Neuron (in vitro differentiated cells): ENCODE results near the gene WSB2.

ENCODE experiments used
- H2AFZ ChIP-seq: one replicate; pipeline ENCODE4 v1.6.1; 2013; ENCODE audit warnings: low read depth, mild to moderate bottlenecking, inconsistent platforms, low read length, moderate library complexity
- H3K27me3 ChIP-seq: one replicate; pipeline ENCODE4 v1.6.1; 2013; ENCODE audit warnings: low read length; ENCODE audit not compliant: insufficient read depth
- H3K36me3 ChIP-seq: one replicate; pipeline ENCODE4 v1.6.1; 2013; ENCODE audit warnings: low read length; ENCODE audit not compliant: insufficient read depth
- H3K4me1 ChIP-seq: one replicate; pipeline ENCODE4 v1.6.1; 2013; ENCODE audit warnings: low read length; ENCODE audit not compliant: insufficient read depth
- H3K4me3 ChIP-seq: 2 replicates; pipeline ENCODE4 v1.5.1; 2013; ENCODE audit warnings: mild to moderate bottlenecking, low read length, moderate library complexity
- H3K9me3 ChIP-seq: one replicate; pipeline ENCODE4 v1.6.1; 2013; ENCODE audit warnings: low read length

WSB2 gene

DNA sequence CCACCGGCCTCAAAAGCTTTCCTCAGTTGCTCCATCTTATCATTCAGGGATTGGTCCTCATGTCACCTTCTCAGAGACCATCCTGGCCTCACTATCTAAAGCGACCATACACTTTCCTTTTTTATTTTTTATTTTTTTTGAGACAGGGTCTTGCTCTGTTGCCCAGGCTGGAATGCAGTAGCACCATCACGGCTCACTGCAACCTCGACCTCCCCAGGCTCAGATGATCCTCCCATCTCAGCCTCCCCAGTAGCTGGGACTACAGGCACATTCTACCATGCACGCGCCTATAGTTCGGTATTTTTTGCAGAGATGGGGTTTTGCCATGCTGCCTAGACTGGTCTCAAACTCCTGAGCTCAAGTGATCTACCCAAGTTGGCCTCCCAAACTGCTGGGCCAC lies 2.8 kb downstream of the WSB2 start:
- no peak overlapping the region for H3K4me3 ChIP-seq
- peaks cover 7% of the 10 kb centered on the region for H3K36me3 ChIP-seq
- H2AFZ ChIP-seq, result no peak overlapping the region
- no peaks in the 10 kb centered on the region for H3K27me3 ChIP-seq
- no peaks in the 10 kb centered on the region for H3K9me3 ChIP-seq
- H3K4me1 ChIP-seq, result peaks cover 13% of the 10 kb centered on the region

DNA sequence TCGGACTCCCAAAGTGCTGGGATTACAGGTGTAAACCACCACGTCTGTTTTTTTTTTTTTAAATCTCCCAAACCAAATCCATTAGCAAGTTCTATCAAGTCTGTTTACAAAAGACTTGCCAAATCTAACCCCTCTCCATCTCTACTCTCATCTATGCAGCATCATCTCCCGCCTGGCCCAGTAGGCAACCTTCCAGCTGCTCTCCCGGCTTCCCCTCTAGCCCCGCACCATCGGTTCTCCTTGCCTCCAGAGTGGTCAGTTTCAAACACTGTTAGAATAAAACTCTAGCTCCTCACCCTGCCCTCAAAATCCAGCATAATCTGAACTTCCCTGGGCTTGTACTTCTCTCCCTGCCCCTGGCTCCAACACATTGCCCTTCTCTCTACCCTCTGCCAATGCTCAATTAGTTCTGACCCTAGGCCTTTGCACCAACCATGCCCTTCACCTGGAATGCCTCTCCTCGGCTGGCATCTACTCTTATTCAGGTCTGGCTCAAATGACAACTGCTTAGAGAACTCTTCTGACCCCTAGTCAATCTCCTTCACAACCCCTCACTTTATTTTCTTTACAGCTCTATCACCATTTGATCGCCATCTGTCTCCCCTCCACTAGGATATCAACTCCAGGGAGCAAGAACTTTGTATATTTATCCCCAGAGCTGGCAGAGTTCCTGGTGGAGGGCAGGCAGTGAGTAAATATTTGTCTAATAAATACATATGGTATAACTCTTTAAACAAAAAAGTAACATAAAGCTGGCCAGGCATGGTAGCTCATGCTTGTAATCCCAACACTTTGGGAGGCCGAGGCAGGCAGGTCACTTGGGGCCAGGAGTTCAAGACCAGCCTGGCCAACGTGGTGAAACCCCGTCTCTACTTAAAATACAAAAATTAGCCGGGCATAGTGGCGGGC lies 4.9 kb downstream of the WSB2 start:
- no peak overlapping the region for H3K4me3 ChIP-seq
- no peak overlapping the region for H2AFZ ChIP-seq
- no peaks in the 10 kb centered on the region for H3K9me3 ChIP-seq
- H3K4me1 ChIP-seq, result peaks cover 13% of the 10 kb centered on the region
- H3K36me3 ChIP-seq, result peaks cover 22% of the 10 kb centered on the region
- no peaks in the 10 kb centered on the region for H3K27me3 ChIP-seq

DNA sequence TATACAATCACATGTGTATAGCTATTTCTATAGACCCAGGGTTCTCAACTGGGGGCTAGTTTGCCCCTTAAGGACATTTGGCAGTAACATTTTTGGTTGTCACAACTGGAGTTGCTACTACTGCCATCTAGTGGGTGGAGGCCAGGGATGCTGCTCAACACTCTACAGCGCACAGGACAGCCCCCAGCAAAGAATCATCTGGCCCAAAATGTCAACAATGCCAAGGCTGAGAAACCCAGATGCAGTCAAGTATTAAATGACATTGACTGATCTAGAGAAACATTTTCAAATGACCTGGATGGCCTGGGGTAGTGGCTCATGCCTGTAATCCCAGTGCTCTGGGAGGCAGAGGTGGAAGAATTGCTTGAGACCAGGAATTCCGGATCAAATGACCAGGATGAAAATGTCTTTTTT lies 5.8 kb downstream of the WSB2 start:
- Histone ChIP-seq H3K4me1 (peaks cover 13% of the 10 kb centered on the region), H3K9me3 (no peaks in the 10 kb centered on the region), H3K36me3 (peaks cover 25% of the 10 kb centered on the region), H3K4me3 (no peak overlapping the region), H3K27me3 (no peaks in the 10 kb centered on the region), H2AFZ (no peak overlapping the region)

DNA sequence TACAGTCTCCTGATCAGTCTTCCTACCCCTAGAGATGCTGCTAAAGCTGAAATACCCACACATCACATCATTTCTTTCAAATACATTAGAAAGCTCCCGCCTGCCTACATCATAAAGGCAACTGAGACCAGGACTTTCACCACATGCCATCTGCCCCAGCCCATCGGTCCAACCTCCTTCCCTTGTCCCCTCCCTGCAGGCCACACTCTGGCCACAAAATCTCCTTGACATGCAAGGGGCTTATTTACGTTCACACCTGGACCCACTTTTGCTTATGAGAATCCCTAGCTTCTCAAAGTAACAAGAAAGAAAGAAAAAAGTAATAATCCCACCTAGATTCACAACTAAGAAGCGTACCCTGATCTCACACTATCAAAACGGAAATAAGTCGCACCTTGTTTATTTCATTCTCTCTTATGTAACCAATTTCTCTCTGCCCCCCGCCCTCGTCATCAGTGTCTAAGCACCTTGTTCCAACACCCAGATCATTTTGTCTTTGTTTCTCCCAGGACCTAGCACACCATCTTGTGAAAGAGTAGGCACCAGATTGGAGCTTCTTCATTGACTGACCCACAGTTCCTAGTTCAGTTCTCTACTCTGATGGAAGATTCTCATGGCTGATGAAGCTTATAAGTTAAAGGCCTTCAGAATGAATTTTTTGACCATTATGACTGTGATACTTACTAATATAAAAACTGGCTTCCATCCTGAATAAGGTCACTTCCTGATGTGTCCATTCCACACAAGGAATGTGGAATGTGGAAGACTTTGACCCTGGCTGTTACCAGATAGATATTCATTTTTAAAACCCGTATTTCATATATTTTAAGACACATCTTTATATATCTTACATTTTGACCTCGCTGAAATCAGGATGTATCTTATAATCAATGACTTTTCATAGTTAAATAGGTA lies 7.7 kb downstream of the WSB2 start:
- Histone ChIP-seq H3K9me3 (no peaks in the 10 kb centered on the region), H3K27me3 (no peaks in the 10 kb centered on the region), H3K4me1 (peaks cover 9% of the 10 kb centered on the region), H2AFZ (no peak overlapping the region), H3K36me3 (peaks cover 35% of the 10 kb centered on the region), H3K4me3 (no peak overlapping the region)

DNA sequence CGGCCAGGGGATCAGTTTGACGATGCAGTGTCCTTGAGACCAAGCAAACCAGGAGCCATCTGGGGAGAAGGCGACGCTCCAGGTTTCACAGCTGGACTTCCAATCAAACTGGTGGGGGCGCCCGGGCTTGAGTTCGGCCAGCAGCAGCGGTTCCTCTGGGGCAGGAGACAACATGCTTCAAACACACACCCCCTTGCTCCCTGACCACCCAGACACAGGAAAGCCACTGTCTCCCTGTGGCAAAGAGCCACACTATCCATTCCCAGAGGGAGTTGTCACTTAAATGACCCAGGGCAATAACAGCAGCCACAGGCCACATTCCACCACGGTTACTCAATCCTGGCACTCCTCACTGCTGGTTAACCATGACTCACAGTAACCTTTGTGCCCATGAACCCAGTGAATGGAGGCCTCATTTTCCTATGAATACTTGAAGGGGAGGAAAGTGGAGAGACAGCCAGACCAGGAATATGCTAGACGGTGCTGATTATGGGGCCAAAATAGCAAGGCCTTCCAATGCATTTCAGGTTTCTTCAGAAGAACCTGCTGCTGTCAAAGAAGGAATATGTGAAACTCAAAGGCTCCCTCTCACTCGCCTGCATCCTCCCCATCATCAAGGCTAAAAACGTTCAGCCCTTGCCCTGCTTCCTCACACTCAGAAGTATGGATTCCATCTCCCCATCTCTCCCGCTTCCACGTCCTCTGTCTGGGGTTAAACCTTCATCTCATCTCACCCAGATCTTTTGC lies 8.5 kb downstream of the WSB2 start:
- Histone ChIP-seq H3K36me3 (peaks cover 32% of the 10 kb centered on the region), H3K4me1 (peaks cover 9% of the 10 kb centered on the region), H2AFZ (no peak overlapping the region), H3K27me3 (no peaks in the 10 kb centered on the region), H3K4me3 (no peak overlapping the region), H3K9me3 (no peaks in the 10 kb centered on the region)

DNA sequence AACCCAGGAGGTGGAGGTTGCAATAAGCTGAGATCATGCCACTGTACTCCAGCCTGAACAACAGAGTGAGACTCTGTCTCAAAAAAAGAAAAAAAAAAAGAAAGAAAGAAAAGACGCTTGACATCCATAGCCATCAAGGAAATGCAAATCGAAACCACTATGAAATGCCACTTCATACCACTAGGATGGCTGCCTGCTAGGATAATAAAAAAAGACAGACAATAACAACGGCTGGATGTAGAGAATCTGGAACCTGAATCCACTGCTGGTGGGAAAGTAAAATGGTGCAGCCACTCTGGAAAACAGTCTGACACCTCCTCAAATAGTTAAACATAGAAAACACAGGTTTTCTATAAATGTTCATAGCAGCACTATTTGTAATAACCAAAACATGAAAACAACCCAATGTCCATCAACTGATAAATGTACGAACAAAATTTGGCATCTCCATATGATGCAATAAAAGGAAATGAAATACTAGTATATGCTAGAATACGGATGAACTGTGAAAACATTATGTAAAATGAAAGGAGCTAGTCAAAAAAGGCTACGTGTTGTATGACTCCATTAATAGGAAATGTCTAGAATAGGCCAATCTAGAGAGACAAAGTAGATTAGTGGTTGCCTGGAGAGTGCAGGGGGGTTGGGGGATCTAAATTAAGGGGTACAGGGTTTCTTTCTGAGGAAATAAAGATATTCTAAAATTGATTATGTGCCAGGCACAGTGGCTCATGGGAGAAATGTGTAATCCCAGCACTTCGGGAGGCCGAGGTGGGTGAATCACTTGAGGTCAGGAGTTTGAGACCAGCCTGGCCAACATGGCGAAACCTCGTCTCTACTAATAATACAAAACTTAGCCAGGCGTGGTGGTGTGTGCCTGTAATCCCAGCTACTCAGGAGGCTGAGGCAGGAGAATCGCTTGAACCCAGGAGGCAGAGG lies 9.7 kb downstream of the WSB2 start:
- H3K36me3 ChIP-seq, result peaks cover 35% of the 10 kb centered on the region

DNA sequence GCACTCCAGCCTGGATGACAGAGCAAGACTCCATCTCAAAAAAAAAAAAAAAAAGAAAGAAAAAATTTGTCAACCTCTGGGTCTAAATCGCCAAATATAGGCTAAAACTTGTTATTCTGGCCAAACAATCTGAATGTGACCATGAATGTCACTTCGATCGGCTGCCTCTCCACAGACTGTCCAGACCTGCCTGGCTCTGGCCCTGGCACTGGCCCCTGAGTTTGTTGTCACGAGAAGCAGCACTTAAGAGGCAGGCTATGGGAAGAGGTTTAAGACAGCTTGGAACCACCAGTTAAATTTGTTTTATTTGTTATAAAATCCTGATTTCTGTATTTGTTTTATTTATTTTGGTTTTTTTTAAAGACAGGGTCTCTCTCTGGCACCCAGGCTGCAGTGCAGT lies 14.5 kb downstream of the WSB2 start:
- H3K9me3 ChIP-seq, result no peaks in the 10 kb centered on the region
- peaks cover 52% of the 10 kb centered on the region for H3K36me3 ChIP-seq
- no peaks in the 10 kb centered on the region for H3K27me3 ChIP-seq
- no peak overlapping the region for H3K4me3 ChIP-seq
- H3K4me1 ChIP-seq, result no peaks in the 10 kb centered on the region
- H2AFZ ChIP-seq, result no peak overlapping the region

More for the DNA sequence above, 9.7 kb downstream of the WSB2 start:
- Histone ChIP-seq H3K9me3 (no peaks in the 10 kb centered on the region), H2AFZ (no peak overlapping the region), H3K4me1 (peaks cover 9% of the 10 kb centered on the region), H3K27me3 (no peaks in the 10 kb centered on the region), H3K4me3 (no peak overlapping the region)

DNA sequence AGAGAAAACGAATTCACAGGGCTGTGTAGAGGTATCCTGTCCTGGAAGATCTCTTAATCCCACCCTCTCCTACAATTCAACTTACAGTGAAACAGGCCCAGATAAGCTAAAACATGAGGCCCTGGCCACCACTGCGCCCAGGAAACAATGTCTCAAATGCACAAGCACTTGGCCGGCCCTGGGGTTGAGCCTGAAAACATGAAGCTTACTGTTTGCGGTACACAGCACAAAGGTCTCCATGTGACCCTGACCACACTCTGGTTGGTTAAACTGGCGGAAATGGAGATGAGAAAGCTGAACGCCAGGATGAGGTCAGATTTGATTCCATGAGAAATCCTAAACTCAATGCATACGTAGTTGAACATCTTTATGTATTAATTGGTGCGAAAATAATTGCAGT lies 16.4 kb downstream of the WSB2 start:
- Histone ChIP-seq H3K36me3 (peaks cover 56% of the 10 kb centered on the region), H3K4me3 (no peak overlapping the region), H2AFZ (no peak overlapping the region), H3K9me3 (no peaks in the 10 kb centered on the region), H3K27me3 (no peaks in the 10 kb centered on the region), H3K4me1 (no peaks in the 10 kb centered on the region)

DNA sequence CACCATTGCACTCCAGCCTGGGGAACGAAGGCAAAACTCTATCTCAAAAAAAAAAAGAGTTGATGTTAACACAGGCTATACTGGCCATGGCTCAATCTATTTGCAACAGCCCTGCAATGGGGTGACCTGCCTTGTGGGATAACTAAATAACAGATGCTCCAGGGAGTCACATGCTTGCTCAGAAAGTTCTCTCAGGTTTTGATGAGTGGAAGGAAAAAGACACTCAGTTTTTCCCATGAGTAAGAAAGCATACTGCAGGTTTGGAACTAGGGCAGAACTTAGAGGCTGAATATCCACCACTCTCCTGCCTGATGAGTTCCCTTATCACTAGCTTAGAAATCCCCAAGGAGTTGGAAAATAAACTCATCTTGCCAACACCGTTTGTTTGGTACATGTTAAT lies 16.9 kb downstream of the WSB2 start:
- no peak overlapping the region for H3K4me3 ChIP-seq

DNA sequence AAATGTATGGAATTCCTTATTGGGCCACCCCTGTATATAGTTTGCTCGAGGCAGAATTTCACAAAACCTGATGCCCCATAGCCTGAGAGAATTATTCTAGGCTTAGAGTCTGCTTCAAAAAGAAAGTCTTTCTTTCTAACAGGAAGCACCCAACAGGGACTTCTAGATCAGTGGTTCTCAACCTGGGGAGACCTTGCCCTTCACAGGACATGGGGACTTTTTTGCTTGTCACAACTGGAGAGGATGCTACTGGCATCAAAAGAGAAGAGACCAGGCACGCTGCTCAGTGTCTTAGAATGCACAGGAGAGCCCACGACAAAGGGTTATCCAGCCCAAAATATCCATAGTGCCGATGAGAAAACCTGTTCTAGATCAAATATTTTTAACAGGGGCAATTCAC lies 18.9 kb downstream of the WSB2 start:
- H3K4me3 ChIP-seq, result no peak overlapping the region
- H3K36me3 ChIP-seq, result peaks cover 69% of the 10 kb centered on the region
- H2AFZ ChIP-seq, result no peak overlapping the region
- H3K27me3 ChIP-seq, result no peaks in the 10 kb centered on the region
- H3K4me1 ChIP-seq, result no peaks in the 10 kb centered on the region
- no peaks in the 10 kb centered on the region for H3K9me3 ChIP-seq

More for the DNA sequence above, 16.9 kb downstream of the WSB2 start:
- no peaks in the 10 kb centered on the region for H3K4me1 ChIP-seq
- no peak overlapping the region for H2AFZ ChIP-seq
- H3K9me3 ChIP-seq, result no peaks in the 10 kb centered on the region
- peaks cover 58% of the 10 kb centered on the region for H3K36me3 ChIP-seq
- no peaks in the 10 kb centered on the region for H3K27me3 ChIP-seq

DNA sequence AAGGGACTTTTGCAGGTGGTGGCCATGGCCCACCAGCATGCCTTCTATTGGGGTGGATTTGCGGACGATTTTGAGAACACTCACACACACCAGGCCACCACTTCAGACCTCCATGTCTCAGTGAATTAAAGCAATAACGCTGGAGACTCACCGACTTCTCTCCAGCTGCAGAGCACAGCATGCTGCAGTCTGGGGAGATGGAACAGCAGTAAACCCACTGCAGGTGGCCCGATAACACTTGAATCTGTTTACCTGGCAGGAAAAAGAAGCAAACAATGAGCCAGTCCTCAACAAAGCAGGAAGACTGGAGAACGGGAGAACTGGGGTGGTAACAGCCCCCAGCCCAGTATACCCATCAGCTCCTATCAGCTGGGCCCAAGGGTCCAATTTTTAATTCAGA lies 22.8 kb downstream of the WSB2 start:
- no peak overlapping the region for H3K4me3 ChIP-seq
- no peaks in the 10 kb centered on the region for H3K9me3 ChIP-seq
- H3K27me3 ChIP-seq, result no peaks in the 10 kb centered on the region
- H3K36me3 ChIP-seq, result peaks cover 85% of the 10 kb centered on the region
- H3K4me1 ChIP-seq, result no peaks in the 10 kb centered on the region
- no peak overlapping the region for H2AFZ ChIP-seq
